Neural cell (in vitro differentiated cells): ENCODE measurements around the gene TCL1B. TPM values are rescaled to one million over a fixed set of nuclear protein-coding genes. Genes with fewer than 3 reads are reported as not detected.

Experiments
- H2AFZ ChIP-seq: fragments of 200-600, 300-800 bp; sonication (generic), shearing (Covaris generic); 2 replicates; pipeline ENCODE4 v1.6.0; 2014; ENCODE audit warnings: low read depth, mild to moderate bottlenecking, antibody characterized with exemption, low read length, moderate library complexity
- H3F3A ChIP-seq: fragments of 200-600 bp; shearing (Covaris generic); 2 replicates; pipeline ENCODE4 v1.6.1; 2016; ENCODE audit warnings: mild to moderate bottlenecking, moderate library complexity, mixed read lengths, antibody characterized with exemption, low read length; ENCODE audit not compliant: insufficient read depth, poor library complexity, severe bottlenecking
- H3K27ac ChIP-seq: fragments of 200-600, 300-800 bp; sonication (generic), shearing (Covaris generic); 2 replicates; pipeline ENCODE4 v1.5.1; 2014; ENCODE audit warnings: mild to moderate bottlenecking, low read length, moderate library complexity
- H3K27me3 ChIP-seq: fragments of 300-800, 200-600 bp; sonication (generic), shearing (Covaris generic); 2 replicates; pipeline ENCODE4 v1.6.0; 2014; ENCODE audit warnings: mild to moderate bottlenecking, low read depth, low read length, moderate library complexity; ENCODE audit not compliant: insufficient read depth
- H3K36me3 ChIP-seq: fragments of 300-800, 200-600 bp; sonication (generic), shearing (Covaris generic); 2 replicates; pipeline ENCODE4 v1.5.1; 2014; ENCODE audit warnings: mild to moderate bottlenecking, antibody characterized with exemption, low read length, moderate library complexity; ENCODE audit not compliant: insufficient read depth
- H3K4me2 ChIP-seq: fragments of 300-800, 200-600 bp; sonication (generic), shearing (Covaris generic); 2 replicates; pipeline ENCODE4 v1.6.0; 2014; ENCODE audit warnings: mild to moderate bottlenecking, low read length
- H3K4me3 ChIP-seq: fragments of 300-800, 200-600 bp; sonication (generic), shearing (Covaris generic); 2 replicates; pipeline ENCODE4 v1.5.1; 2014; ENCODE audit warnings: mild to moderate bottlenecking, low read length, moderate library complexity
- H3K79me2 ChIP-seq: fragments of 200-600 bp; shearing (Covaris generic); replicated peaks from 2 replicates; pipeline ENCODE4 v1.6.0; 2014; ENCODE audit warnings: mild to moderate bottlenecking, low read length, moderate library complexity; ENCODE audit not compliant: insufficient read depth
- H3K9ac ChIP-seq: fragments of 300-800, 200-600 bp; sonication (generic), shearing (Covaris generic); 2 replicates; pipeline ENCODE4 v1.6.1; 2016; ENCODE audit warnings: mild to moderate bottlenecking, low read length, mixed read lengths
- H3K9me2 ChIP-seq: fragments of 200-600 bp; shearing (Covaris generic); 2 replicates; pipeline ENCODE4 v1.6.1; 2016; ENCODE audit warnings: mild to moderate bottlenecking, low read length, mixed read lengths; ENCODE audit not compliant: insufficient read depth
- H3K9me3 ChIP-seq: fragments of 200-600, 300-800 bp; sonication (generic), shearing (Covaris generic); 2 replicates; pipeline ENCODE4 v1.6.1; 2016; ENCODE audit warnings: mild to moderate bottlenecking, mixed run types, low read length, moderate library complexity, mixed read lengths
- H4K20me1 ChIP-seq: fragments of 200-600 bp; shearing (Covaris generic); 2 replicates; pipeline ENCODE4 v1.6.1; 2016; ENCODE audit warnings: mild to moderate bottlenecking, mixed run types; ENCODE audit not compliant: insufficient read depth
- EP300 ChIP-seq: fragments of 450-650 bp; conservative IDR thresholded peaks from 2 replicates; pipeline ENCODE4 v1.6.1; 2014; ENCODE audit warnings: antibody characterized with exemption, mild to moderate bottlenecking, moderate library complexity; ENCODE audit not compliant: poor library complexity, severe bottlenecking
- EZH2 ChIP-seq: fragments of 200-600, 300-800 bp; shearing (Covaris generic), sonication (generic); IDR thresholded peaks from 2 replicates; pipeline ENCODE4 v1.6.1; 2014; ENCODE audit warnings: antibody characterized with exemption, low read length, borderline replicate concordance, mild to moderate bottlenecking; ENCODE audit not compliant: insufficient read depth, poor library complexity, severe bottlenecking
- MXI1 ChIP-seq: fragments of 450-650 bp; conservative IDR thresholded peaks from 2 replicates; pipeline ENCODE4 v1.6.1; 2014; ENCODE audit warnings: antibody characterized with exemption, mild to moderate bottlenecking; ENCODE audit not compliant: poor library complexity, severe bottlenecking
- POLR2AphosphoS5 ChIP-seq: IDR thresholded peaks from 2 replicates; pipeline ENCODE4 v1.6.1; 2012
- RAD21 ChIP-seq: fragments of 450-650 bp; conservative IDR thresholded peaks from 2 replicates; pipeline ENCODE4 v1.6.1; 2014; ENCODE audit warnings: antibody characterized with exemption, mild to moderate bottlenecking, moderate library complexity
- SMC3 ChIP-seq: fragments of 450-650 bp; conservative IDR thresholded peaks from 2 replicates; pipeline ENCODE4 v1.6.1; 2014; ENCODE audit warnings: antibody characterized with exemption, mild to moderate bottlenecking, moderate library complexity; ENCODE audit not compliant: poor library complexity
- TAF1 ChIP-seq: IDR thresholded peaks from 2 replicates; pipeline ENCODE4 v1.6.1; 2012; ENCODE audit warnings: low read depth
- polyA plus RNA-seq: library from polyadenylated mRNA; depleted of rRNA; stranded (reverse); fragments of >200 nt; gene quantifications from 2 replicates; pipeline ENCODE4 v1.2.3, GENCODE V29; 2014
- TF ChIP-seq, protein P1 (sequence below): IDR thresholded peaks from 2 replicates; pipeline ENCODE4 v1.6.1; 2012; ENCODE audit warnings: borderline replicate concordance
- TF ChIP-seq, protein P2 (sequence below): fragments of 450-650 bp; IDR thresholded peaks from 2 replicates; pipeline ENCODE4 v1.5.1; 2014; ENCODE audit warnings: antibody characterized with exemption, mild to moderate bottlenecking, moderate library complexity; ENCODE audit not compliant: poor library complexity, severe bottlenecking

TCL1B gene
- polyA plus RNA-seq, 1 donor from 2014 or later, result not detected

DNA sequence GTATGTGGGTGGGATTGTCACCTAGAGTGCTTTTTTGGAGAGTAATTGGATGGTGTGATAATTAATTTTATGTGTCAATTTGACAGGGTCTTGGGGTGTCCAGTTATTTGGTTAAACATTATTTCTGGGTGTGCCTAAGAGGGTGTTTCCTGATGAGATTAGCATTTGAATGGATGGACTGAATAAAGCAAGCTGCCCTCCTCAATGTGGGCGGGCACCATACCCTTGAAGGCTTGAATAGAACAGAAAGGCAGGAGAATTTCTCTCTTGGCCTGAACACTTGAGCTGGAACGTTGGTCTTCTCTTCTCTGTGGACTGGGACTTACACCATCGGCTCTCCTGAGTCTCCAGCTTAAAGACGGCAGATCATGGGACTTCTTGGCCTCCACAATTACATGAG, 28.8 kb upstream of the TCL1B start:
- TF ChIP-seq, protein P1, sequence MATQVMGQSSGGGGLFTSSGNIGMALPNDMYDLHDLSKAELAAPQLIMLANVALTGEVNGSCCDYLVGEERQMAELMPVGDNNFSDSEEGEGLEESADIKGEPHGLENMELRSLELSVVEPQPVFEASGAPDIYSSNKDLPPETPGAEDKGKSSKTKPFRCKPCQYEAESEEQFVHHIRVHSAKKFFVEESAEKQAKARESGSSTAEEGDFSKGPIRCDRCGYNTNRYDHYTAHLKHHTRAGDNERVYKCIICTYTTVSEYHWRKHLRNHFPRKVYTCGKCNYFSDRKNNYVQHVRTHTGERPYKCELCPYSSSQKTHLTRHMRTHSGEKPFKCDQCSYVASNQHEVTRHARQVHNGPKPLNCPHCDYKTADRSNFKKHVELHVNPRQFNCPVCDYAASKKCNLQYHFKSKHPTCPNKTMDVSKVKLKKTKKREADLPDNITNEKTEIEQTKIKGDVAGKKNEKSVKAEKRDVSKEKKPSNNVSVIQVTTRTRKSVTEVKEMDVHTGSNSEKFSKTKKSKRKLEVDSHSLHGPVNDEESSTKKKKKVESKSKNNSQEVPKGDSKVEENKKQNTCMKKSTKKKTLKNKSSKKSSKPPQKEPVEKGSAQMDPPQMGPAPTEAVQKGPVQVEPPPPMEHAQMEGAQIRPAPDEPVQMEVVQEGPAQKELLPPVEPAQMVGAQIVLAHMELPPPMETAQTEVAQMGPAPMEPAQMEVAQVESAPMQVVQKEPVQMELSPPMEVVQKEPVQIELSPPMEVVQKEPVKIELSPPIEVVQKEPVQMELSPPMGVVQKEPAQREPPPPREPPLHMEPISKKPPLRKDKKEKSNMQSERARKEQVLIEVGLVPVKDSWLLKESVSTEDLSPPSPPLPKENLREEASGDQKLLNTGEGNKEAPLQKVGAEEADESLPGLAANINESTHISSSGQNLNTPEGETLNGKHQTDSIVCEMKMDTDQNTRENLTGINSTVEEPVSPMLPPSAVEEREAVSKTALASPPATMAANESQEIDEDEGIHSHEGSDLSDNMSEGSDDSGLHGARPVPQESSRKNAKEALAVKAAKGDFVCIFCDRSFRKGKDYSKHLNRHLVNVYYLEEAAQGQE, result no peak
- TF ChIP-seq, protein P2, sequence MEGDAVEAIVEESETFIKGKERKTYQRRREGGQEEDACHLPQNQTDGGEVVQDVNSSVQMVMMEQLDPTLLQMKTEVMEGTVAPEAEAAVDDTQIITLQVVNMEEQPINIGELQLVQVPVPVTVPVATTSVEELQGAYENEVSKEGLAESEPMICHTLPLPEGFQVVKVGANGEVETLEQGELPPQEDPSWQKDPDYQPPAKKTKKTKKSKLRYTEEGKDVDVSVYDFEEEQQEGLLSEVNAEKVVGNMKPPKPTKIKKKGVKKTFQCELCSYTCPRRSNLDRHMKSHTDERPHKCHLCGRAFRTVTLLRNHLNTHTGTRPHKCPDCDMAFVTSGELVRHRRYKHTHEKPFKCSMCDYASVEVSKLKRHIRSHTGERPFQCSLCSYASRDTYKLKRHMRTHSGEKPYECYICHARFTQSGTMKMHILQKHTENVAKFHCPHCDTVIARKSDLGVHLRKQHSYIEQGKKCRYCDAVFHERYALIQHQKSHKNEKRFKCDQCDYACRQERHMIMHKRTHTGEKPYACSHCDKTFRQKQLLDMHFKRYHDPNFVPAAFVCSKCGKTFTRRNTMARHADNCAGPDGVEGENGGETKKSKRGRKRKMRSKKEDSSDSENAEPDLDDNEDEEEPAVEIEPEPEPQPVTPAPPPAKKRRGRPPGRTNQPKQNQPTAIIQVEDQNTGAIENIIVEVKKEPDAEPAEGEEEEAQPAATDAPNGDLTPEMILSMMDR, result no peak
- TF ChIP-seq TAF1 (no peak), RAD21 (no peak), POLR2AphosphoS5 (no peak), MXI1 (no peak), EP300 (no peak), SMC3 (no peak), EZH2 (no peak)
- Histone ChIP-seq H3K36me3 (no peaks in the 10 kb centered on the region), H3K27ac (no peak overlapping the region), H4K20me1 (no peaks in the 10 kb centered on the region), H3K9me2 (no peaks in the 10 kb centered on the region), H3K4me2 (no peak overlapping the region), H3K79me2 (no peaks in the 10 kb centered on the region), H3K27me3 (no peaks in the 10 kb centered on the region), H3K9me3 (no peaks in the 10 kb centered on the region), H3F3A (no peaks in the 10 kb centered on the region), H2AFZ (no peak overlapping the region), H3K9ac (no peak overlapping the region), H3K4me3 (no peak overlapping the region)

DNA sequence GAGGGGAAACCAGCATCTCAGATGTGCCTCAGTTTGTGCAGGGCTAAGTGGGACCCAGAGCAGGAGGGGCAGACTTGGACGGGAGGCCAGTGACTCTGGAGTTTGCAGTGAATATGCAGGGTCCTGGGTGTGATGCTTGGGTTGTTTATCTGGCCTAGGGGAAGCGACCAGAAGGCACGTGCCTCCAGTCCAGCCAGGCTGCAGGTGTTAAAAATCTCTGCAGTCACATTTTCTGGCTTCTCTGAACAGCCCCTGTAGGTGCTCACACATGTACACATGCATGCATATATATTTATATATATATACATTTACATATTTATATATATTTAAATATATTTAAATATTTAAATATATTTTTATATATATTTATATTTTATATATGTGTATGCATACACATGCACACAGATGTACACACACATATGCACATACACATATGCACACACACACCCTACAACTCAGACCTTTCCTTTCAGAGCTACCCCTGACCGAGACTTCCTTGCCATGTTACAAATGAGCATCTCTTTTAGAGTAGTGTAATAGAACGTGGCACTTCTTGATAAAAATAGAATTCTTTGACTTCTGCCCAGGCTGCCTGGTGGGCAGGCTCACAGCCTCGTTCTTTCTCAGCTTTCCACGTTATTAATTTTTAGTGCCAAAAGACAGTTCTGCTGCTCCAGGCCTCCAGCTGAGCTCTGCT, 26.8 kb upstream of the TCL1B start:
- Histone ChIP-seq H2AFZ (no peak overlapping the region), H3K9me2 (no peaks in the 10 kb centered on the region)

More for the DNA sequence above, 26.8 kb upstream of the TCL1B start:
- H3K4me3 ChIP-seq, result no peak overlapping the region
- no peaks in the 10 kb centered on the region for H3K9me3 ChIP-seq
- H3K9ac ChIP-seq, result no peak overlapping the region
- TF ChIP-seq RAD21, result no peak
- TF ChIP-seq EP300, result no peak
- TF ChIP-seq, protein P2, result no peak
- TF ChIP-seq EZH2, result no peak
- no peak for TF ChIP-seq SMC3
- TF ChIP-seq, protein P1, result no peak
- TF ChIP-seq TAF1, result no peak
- no peak for TF ChIP-seq POLR2AphosphoS5
- no peak for TF ChIP-seq MXI1
- H3K79me2 ChIP-seq, result no peaks in the 10 kb centered on the region
- H3K27me3 ChIP-seq, result no peaks in the 10 kb centered on the region
- no peak overlapping the region for H3K4me2 ChIP-seq
- H3F3A ChIP-seq, result no peaks in the 10 kb centered on the region
- no peaks in the 10 kb centered on the region for H3K36me3 ChIP-seq
- no peaks in the 10 kb centered on the region for H4K20me1 ChIP-seq
- H3K27ac ChIP-seq, result no peak overlapping the region
